HG02885 (cell line): ENCODE results near the gene HOXA3.

Experiments
- ATAC-seq: cut with Tn5 transposase; IDR thresholded peaks from one replicate; pipeline ENCODE4 v1.9.1; 2021; ENCODE audit warnings: mild to moderate bottlenecking; ENCODE audit not compliant: unreplicated experiment, poor library complexity

Gene HOXA3

DNA sequence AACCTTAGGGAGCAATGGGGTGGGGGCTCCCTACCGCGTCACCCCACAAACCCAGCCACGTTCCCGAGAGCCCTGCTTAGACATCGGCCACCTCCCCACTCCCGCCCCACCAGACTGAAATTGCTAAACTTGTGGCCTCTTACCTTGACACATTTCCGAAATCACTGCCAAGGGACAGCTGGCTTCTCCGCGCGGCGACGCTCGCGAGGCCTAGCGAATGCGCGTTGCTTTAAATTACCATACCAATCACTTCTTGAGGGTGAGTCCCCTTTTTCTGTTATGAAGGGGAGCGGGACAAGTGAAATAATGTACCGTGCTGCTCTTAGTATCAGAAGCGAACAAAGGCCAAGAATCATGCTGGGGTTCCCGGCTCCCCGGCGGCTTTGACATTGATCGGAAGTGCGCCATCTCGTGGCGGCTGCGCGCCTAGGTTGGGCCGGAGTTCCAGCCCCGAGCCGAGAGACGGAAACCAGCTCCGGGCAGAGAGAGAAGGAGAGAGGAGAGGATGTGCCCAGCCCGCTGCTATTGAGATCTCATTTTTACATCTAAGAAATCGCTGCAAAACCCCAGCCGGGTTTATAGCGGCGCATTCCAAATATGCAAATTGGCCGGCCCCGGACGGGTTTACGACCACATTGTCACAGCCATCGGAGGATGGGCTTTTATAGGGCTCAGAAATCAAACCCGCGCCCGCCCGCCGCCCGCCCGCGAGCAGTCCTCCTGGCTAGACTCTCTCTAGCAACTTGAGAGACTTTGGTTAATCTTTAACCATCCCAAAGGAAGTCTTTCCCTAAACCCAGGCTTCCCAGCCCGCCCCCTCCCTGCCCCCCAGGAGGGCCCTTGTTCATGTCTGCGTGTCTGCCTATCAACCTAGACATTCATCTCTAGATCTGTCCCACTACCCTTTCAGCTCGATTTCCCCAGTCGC lies 27.4 kb upstream of the HOXA3 start:
- no peak for ATAC-seq

- no peak for ATAC-seq
Observed at GRCh38 chr7:27179030-27179429, 26.6 kb upstream of the HOXA3 start.

- ATAC-seq = no peak
Observed at GRCh38 chr7:27178366-27178765, 26.0 kb upstream of the HOXA3 start.

- no peak for ATAC-seq
Observed at GRCh38 chr7:27177795-27178320, 25.5 kb upstream of the HOXA3 start.

- ATAC-seq = no peak
Observed at GRCh38 chr7:27176962-27177794, 24.8 kb upstream of the HOXA3 start.

- no peak for ATAC-seq
Observed at GRCh38 chr7:27176524-27176845, 24.1 kb upstream of the HOXA3 start.

- ATAC-seq = no peak
Observed at GRCh38 chr7:27175626-27176523, 23.5 kb upstream of the HOXA3 start.

DNA sequence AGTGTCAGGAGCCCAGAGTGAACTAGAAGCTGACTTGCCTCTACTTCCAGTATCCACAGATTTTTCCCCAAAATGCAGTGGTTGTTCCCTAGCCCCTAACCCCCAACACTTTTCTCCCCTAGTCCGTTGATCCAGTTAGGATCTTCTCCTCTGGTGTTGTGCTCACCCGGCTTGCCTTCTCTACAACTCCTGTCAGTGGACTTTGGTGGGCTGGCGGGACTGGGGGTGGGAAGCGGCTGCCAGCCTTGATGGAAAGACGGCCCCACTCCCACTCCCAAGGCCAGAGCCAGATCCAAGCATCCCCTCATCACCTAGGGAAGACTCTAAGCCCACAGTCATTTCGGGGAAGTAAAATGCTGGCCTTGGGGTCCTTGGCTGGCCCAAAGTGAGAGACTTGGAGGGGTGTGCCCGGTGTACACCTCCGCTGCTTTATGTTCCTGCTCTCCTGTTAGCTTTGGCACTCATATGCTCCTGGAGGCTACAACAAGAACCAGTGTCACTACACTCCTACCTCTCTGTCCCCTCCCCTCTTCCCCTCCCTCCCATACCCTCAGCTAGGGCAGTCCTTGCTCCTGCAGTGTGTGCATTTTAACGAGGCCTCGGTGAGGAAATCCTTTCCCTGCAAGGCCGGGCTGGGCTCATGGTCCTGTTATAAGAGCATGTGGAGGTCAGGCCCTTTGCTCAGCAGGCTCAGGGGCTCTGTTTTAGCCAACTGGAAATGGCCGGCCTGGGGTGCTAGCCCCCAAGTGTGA lies 22.7 kb upstream of the HOXA3 start:
- no peak for ATAC-seq

DNA sequence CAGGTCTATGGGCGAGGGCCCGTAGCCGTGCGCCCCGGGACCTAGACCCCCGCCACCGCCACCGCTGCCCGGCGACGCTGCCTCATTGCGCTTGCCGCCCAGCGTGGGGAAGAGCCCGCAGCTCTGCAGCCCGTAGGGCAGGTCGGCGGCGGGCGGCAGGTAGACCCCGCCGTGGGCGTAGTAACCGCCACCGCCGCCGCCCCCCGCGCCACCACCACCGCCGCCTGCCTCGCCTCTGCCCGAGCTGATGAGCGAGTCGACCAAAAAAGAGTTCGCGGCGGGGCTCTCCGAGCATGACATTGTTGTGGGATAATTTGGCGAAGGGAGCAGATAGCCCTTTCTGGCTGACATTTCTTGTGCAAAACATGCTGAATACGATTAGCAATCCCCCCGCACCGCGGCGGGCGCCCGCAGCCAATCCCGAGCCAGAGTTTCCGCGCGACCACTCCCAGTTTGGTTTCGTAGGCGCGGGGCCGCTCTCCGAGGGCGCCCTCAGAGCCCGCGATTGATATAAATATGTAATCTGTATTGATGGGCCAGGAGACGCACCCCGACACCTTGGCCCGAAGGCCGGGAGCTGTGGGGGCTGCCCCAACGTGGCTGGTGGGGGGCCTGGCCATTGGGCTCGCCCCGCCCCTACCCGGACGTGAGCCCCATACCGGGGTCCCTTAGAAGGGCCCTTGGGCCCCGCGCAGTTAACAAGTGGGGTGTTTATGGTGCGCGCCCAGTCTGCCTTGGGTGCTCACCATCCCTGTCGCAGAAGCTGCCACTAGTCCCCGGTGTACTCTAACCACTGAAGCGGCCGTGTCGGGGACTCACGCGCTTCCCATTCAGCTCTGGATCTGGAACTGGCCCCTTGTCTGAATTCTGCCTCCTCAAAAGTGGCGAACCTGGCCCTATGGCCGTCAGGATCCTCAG lies 21.8 kb upstream of the HOXA3 start, which contains the start of gene HOXA10:
HOXA10 (minus strand) TSS at position 365 of the 918 bp plus-strand sequence; CDS start at position 351, 14 bp downstream.
- ATAC-seq = no peak

DNA sequence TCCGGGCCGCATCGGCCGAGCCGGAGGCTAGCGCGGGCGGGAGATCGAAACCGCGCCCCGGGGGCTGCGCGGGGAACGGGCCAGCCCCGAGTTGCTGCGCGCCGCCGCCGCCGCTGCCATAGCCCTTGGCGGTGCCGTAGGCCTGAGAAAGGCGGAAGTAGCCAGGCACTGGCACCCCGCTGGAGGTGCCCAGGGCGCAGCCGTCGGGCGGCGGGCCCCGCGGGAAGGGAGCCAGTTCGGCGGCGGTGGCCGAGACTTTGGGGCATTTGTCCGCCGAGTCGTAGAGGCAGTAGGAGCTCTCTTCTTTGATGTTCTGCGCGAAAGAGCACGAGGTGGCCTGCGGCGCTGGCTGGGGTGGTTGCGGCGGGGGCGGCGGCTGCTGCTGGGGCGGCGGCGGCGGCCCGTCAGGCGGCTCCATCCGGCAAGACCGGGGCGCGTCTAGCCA lies 21.1 kb upstream of the HOXA3 start:
- ATAC-seq = no peak

GRCh38 chr7:27172823-27173510 lies 20.6 kb upstream of the HOXA3 start:
- no peak for ATAC-seq

DNA sequence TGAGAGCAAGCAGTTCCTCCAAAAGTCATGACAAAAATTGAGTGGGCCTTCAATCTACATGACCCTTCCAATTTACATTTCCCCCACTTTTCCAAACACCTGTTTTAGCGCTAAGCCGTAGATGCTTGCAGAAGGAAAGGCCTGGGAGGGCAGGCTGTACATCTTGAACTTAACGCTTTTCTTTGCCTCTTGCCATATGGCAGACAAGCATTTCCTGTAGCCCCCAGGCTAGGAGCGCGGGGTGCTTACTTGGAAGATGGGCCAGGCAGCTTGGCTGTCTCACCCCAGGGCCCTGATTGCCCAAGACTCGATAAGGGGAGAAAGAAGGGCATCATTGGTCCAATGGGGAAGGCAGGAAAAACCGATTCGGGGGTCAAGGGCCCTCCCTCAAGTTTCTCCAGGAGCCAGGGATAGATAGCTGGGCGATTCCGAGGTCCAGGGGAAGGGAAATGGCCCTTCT lies 20.0 kb upstream of the HOXA3 start:
- ATAC-seq = no peak

GRCh38 chr7:27171637-27172314 lies 19.4 kb upstream of the HOXA3 start:
- no peak for ATAC-seq

GRCh38 chr7:27171325-27171636 lies 18.9 kb upstream of the HOXA3 start:
- no peak for ATAC-seq

GRCh38 chr7:27170426-27171324 lies 18.3 kb upstream of the HOXA3 start:
- no peak for ATAC-seq
